Activated CD4-positive, alpha-beta memory T cell treated with anti-CD3 and anti-CD28 coated beads for 36 hours (primary cell): Measurements from ENCODE around the gene KRT80. TPM values are rescaled to one million over a fixed set of nuclear protein-coding genes. Genes with fewer than 3 reads are reported as not detected.
"Not testable (repeated sequence)": the region's sequence is repeated elsewhere in the genome, so short reads cannot be mapped to it uniquely, and the experiment has no call there.

Experiments
- CTCF ChIA-PET: fragments of 350-600 bp; sonication (Branson Sonifier 250); formaldehyde crosslinking; loops from one replicate; lab custom pipeline; 2021; ENCODE audit warnings: antibody characterized with exemption, inconsistent platforms; lab: Charles Lee
- POLR2A ChIA-PET: fragments of 350-600 bp; sonication (Branson Sonifier 250); formaldehyde crosslinking; loops from one replicate; lab custom pipeline; 2021; ENCODE audit warnings: antibody characterized with exemption; lab: Charles Lee
- DNase-seq: peaks from one replicate; pipeline ENCODE4 v3.0.0-alpha.2; 2020
- H3K27ac Mint-ChIP-seq: one replicate; pipeline ENCODE4 v1.8.0; 2021; ENCODE audit warnings: mixed read lengths
- H3K27me3 Mint-ChIP-seq: one replicate; pipeline ENCODE4 v1.8.0; 2021; ENCODE audit warnings: mixed read lengths
- H3K36me3 Mint-ChIP-seq: one replicate; pipeline ENCODE4 v1.8.0; 2021; ENCODE audit warnings: mixed read lengths
- H3K4me1 Mint-ChIP-seq: one replicate; pipeline ENCODE4 v1.8.0; 2021; ENCODE audit warnings: low read depth, mixed read lengths
- H3K4me3 Mint-ChIP-seq: one replicate; pipeline ENCODE4 v1.8.0; 2021; ENCODE audit warnings: mild to moderate bottlenecking, mixed read lengths
- H3K9me3 Mint-ChIP-seq: one replicate; pipeline ENCODE4 v1.8.0; 2021; ENCODE audit warnings: mixed read lengths
- intact Hi-C: fragments of 100-400 bp; cut with micrococcal nuclease; formaldehyde crosslinking; loops from one replicate; pipeline ENCODE4 v1.15.1; 2023
- total RNA-seq, 2 experiments: library from RNA; stranded (reverse); gene quantifications; one replicate each; pipeline ENCODE4 v1.2.3, GENCODE V29; 2021

KRT80 gene
- total RNA-seq = not detected

GRCh38 chr12:52191841-52192791 lies at the start of gene KRT80:
KRT80 (minus strand) TSS chr12:52192014; CDS start chr12:52191902, 112 bp downstream.
- ChIA-PET CTCF (interaction anchor here (0.8 to 1.0 kb wide), 2 partner anchors 55 to 87 kb away, joined by 3 read pairs; no protein-coding TSS in a partner anchor), POLR2A (interaction anchor here (0.5 kb wide), 1 partner anchor 15 kb away, joined by 3 read pairs; no protein-coding TSS in a partner anchor)
- Mint-ChIP-seq H3K27me3 (peaks cover 3% of the 10 kb centered on the region), H3K4me3 (no peak within 1 kb of the TSS), H3K4me1 (peaks cover 9% of the 10 kb centered on the region), H3K36me3 (no peaks in the 10 kb centered on the region), H3K9me3 (no peaks in the 10 kb centered on the region), H3K27ac (no peak within 1 kb of the TSS)
- peak; percentile 65 for DNase-seq
- intact Hi-C loops = no loop called here

GRCh38 chr12:52241205-52241842 lies 49.5 kb upstream of the KRT80 start:
- Mint-ChIP-seq H3K4me1 (peaks cover 18% of the 10 kb centered on the region), H3K9me3 (no peaks in the 10 kb centered on the region), H3K27me3 (no peaks in the 10 kb centered on the region), H3K4me3 (no peak overlapping the region), H3K27ac (no peak overlapping the region), H3K36me3 (no peaks in the 10 kb centered on the region)
- intact Hi-C loops = no loop called here
- POLR2A ChIA-PET = no interaction called here
- CTCF ChIA-PET = interaction anchor here (1.2 to 3.5 kb wide), 2 partner anchors 19 to 38 kb away, joined by 3 to 11 read pairs; no protein-coding TSS in a partner anchor
- DNase-seq = no peak

GRCh38 chr12:52240247-52240646 lies 48.4 kb upstream of the KRT80 start:
- POLR2A ChIA-PET, H3K9me3 Mint-ChIP-seq, DNase-seq, H3K27ac Mint-ChIP-seq, intact Hi-C loops, H3K36me3 Mint-ChIP-seq, H3K27me3 Mint-ChIP-seq, H3K4me3 Mint-ChIP-seq: not testable (repeated sequence)
- CTCF ChIA-PET = interaction anchor here (0.7 to 3.5 kb wide), 3 partner anchors 18 to 87 kb away, joined by 3 to 11 read pairs (median 6); no protein-coding TSS in a partner anchor
- H3K4me1 Mint-ChIP-seq = peaks cover 18% of the 10 kb centered on the region

GRCh38 chr12:52239767-52240166 lies 48.0 kb upstream of the KRT80 start:
- H3K4me3 Mint-ChIP-seq = no peak overlapping the region
- ChIA-PET CTCF (interaction anchor here (0.7 to 3.5 kb wide), 3 partner anchors 18 to 88 kb away, joined by 3 to 11 read pairs (median 6); no protein-coding TSS in a partner anchor), POLR2A (no interaction called here)
- H3K36me3 Mint-ChIP-seq = no peaks in the 10 kb centered on the region
- intact Hi-C loops = no loop called here
- H3K9me3 Mint-ChIP-seq = no peaks in the 10 kb centered on the region
- peaks cover 15% of the 10 kb centered on the region for H3K4me1 Mint-ChIP-seq
- H3K27me3 Mint-ChIP-seq = peaks cover 4% of the 10 kb centered on the region
- H3K27ac Mint-ChIP-seq = no peak overlapping the region
- DNase-seq = no peak

- Mint-ChIP-seq H3K4me1 (peaks cover 9% of the 10 kb centered on the region), H3K27ac (no peak overlapping the region), H3K9me3 (no peaks in the 10 kb centered on the region), H3K4me3 (no peak overlapping the region), H3K36me3 (no peaks in the 10 kb centered on the region), H3K27me3 (peaks cover 10% of the 10 kb centered on the region)
- DNase-seq = no peak
- CTCF ChIA-PET = interaction anchor here (1.8 to 3.5 kb wide), 2 partner anchors 17 to 40 kb away, joined by 6 to 11 read pairs; no protein-coding TSS in a partner anchor
- POLR2A ChIA-PET = no interaction called here
- intact Hi-C loops = no loop called here
Measured at GRCh38 chr12:52238916-52239646, 47.3 kb upstream of the KRT80 start.

- Mint-ChIP-seq H3K36me3 (no peaks in the 10 kb centered on the region), H3K4me3 (no peak overlapping the region), H3K4me1 (peaks cover 1% of the 10 kb centered on the region), H3K9me3 (no peaks in the 10 kb centered on the region), H3K27ac (no peak overlapping the region), H3K27me3 (peaks cover 15% of the 10 kb centered on the region)
- ChIA-PET POLR2A (no interaction called here), CTCF (interaction anchor here (0.7 to 3.5 kb wide), 3 partner anchors 11 to 41 kb away, joined by 3 to 11 read pairs (median 6); no protein-coding TSS in a partner anchor)
- DNase-seq = no peak
- intact Hi-C loops = no loop called here
Measured at GRCh38 chr12:52238207-52238840, 46.5 kb upstream of the KRT80 start.

- POLR2A ChIA-PET = no interaction called here
- Mint-ChIP-seq H3K4me1 (no peaks in the 10 kb centered on the region), H3K36me3 (no peaks in the 10 kb centered on the region), H3K27ac (no peak overlapping the region), H3K4me3 (no peak overlapping the region), H3K27me3 (peaks cover 29% of the 10 kb centered on the region), H3K9me3 (no peaks in the 10 kb centered on the region)
- intact Hi-C loops = no loop called here
- CTCF ChIA-PET = interaction anchor here (0.9 to 1.4 kb wide), 4 partner anchors 15 to 91 kb away, joined by 3 to 6 read pairs (median 4); no protein-coding TSS in a partner anchor
- DNase-seq = no peak
Measured at GRCh38 chr12:52236386-52237050, 44.7 kb upstream of the KRT80 start.

GRCh38 chr12:52235822-52236361 lies 44.1 kb upstream of the KRT80 start:
- Mint-ChIP-seq H3K4me1 (no peaks in the 10 kb centered on the region), H3K4me3 (no peak overlapping the region), H3K9me3 (no peaks in the 10 kb centered on the region), H3K27ac (no peak overlapping the region), H3K27me3 (peaks cover 33% of the 10 kb centered on the region), H3K36me3 (no peaks in the 10 kb centered on the region)
- POLR2A ChIA-PET = no interaction called here
- DNase-seq = no peak
- intact Hi-C loops = no loop called here
- CTCF ChIA-PET = interaction anchor here (1.1 kb wide), 1 partner anchor 45 kb away, joined by 3 read pairs; no protein-coding TSS in a partner anchor

- no peaks in the 10 kb centered on the region for H3K9me3 Mint-ChIP-seq
- H3K4me3 Mint-ChIP-seq = no peak overlapping the region
- intact Hi-C loops = no loop called here
- no peak for DNase-seq
- peaks cover 37% of the 10 kb centered on the region for H3K27me3 Mint-ChIP-seq
- H3K27ac Mint-ChIP-seq = no peak overlapping the region
- CTCF ChIA-PET = interaction anchor here (1.1 kb wide), 1 partner anchor 46 kb away, joined by 3 read pairs; no protein-coding TSS in a partner anchor
- POLR2A ChIA-PET = no interaction called here
- no peaks in the 10 kb centered on the region for H3K4me1 Mint-ChIP-seq
- H3K36me3 Mint-ChIP-seq = no peaks in the 10 kb centered on the region
Measured at GRCh38 chr12:52235001-52235764, 43.4 kb upstream of the KRT80 start.

GRCh38 chr12:52234223-52234810 lies 42.5 kb upstream of the KRT80 start:
- intact Hi-C loops = no loop called here
- H3K27me3 Mint-ChIP-seq = peaks cover 40% of the 10 kb centered on the region
- DNase-seq = no peak
- no peak overlapping the region for H3K4me3 Mint-ChIP-seq
- ChIA-PET POLR2A (no interaction called here), CTCF (no interaction called here)
- no peaks in the 10 kb centered on the region for H3K9me3 Mint-ChIP-seq
- no peaks in the 10 kb centered on the region for H3K4me1 Mint-ChIP-seq
- H3K36me3 Mint-ChIP-seq = no peaks in the 10 kb centered on the region
- no peak overlapping the region for H3K27ac Mint-ChIP-seq
